SK-MEL-5 (cell line): ENCODE measurements around the gene NKTR. TPM values are rescaled to one million over a fixed set of nuclear protein-coding genes. Genes with fewer than 3 reads are reported as not detected.

Source experiments
- DNase-seq: peaks from one replicate; pipeline ENCODE4 v3.0.0-alpha.2; 2016; ENCODE audit warnings: low read depth, low spot score
- in situ Hi-C: cut with HindIII; loops from 2 replicates; pipeline ENCODE4 v1.10.0; 2016; ENCODE audit warnings: low sequenced_read_pairs, high pct_unique_total_duplicates, low pct_unique_long_range_greater_than_20kb
- total RNA-seq: library from RNA; depleted of rRNA; stranded (reverse); fragments of >200 nt; shearing (Covaris generic); gene quantifications from 2 replicates; pipeline ENCODE4 v1.2.3, GENCODE V29; 2014

NKTR gene
- total RNA-seq, 1 experiment from 2014 or later: 18.9 TPM

GRCh38 chr3:42667096-42667522 is 66.6 kb downstream of the NKTR start:
- DNase-seq: no peak
- in situ Hi-C loops: no loop called here

- DNase-seq: no peak
Observed at GRCh38 chr3:42667523-42668412, 67.3 kb downstream of the NKTR start.

GRCh38 chr3:42668413-42668760 is 67.9 kb downstream of the NKTR start:
- in situ Hi-C loops: no loop called here
- no peak for DNase-seq

More at GRCh38 chr3:42667523-42668412, 67.3 kb downstream of the NKTR start:
- in situ Hi-C loops: no loop called here

- DNase-seq: no peak
- in situ Hi-C loops: no loop called here
Observed at GRCh38 chr3:42668793-42669217, 68.3 kb downstream of the NKTR start.

GRCh38 chr3:42670051-42670576 is 69.6 kb downstream of the NKTR start:
- in situ Hi-C loops: no loop called here
- no peak for DNase-seq

- in situ Hi-C loops: no loop called here
- DNase-seq: no peak
Observed at GRCh38 chr3:42670670-42671069, 70.2 kb downstream of the NKTR start.

- DNase-seq: no peak
- in situ Hi-C loops: no loop called here
Observed at GRCh38 chr3:42672515-42672914, 72.0 kb downstream of the NKTR start.

GRCh38 chr3:42673082-42673481 is 72.6 kb downstream of the NKTR start:
- in situ Hi-C loops: no loop called here

GRCh38 chr3:42674146-42674545 is 73.7 kb downstream of the NKTR start:
- no peak for DNase-seq
- in situ Hi-C loops: no loop called here

More at GRCh38 chr3:42673082-42673481, 72.6 kb downstream of the NKTR start:
- DNase-seq: no peak

GRCh38 chr3:42675909-42676308 is 75.4 kb downstream of the NKTR start:
- no peak for DNase-seq
- in situ Hi-C loops: no loop called here

GRCh38 chr3:42678447-42678846 is 78.0 kb downstream of the NKTR start:
- in situ Hi-C loops: no loop called here

GRCh38 chr3:42680271-42680670 is 79.8 kb downstream of the NKTR start:
- in situ Hi-C loops: no loop called here
- DNase-seq: no peak

More at GRCh38 chr3:42678447-42678846, 78.0 kb downstream of the NKTR start:
- DNase-seq: no peak

GRCh38 chr3:42680806-42681205 is 80.3 kb downstream of the NKTR start:
- no peak for DNase-seq
- in situ Hi-C loops: no loop called here

GRCh38 chr3:42681361-42682038 is 81.0 kb downstream of the NKTR start:
- DNase-seq: no peak
- in situ Hi-C loops: no loop called here

GRCh38 chr3:42682301-42683070 is 82.0 kb downstream of the NKTR start:
- no peak for DNase-seq
- in situ Hi-C loops: no loop called here

- DNase-seq: peak; percentile 18
- in situ Hi-C loops: no loop called here
Observed at GRCh38 chr3:42683875-42684598, 83.6 kb downstream of the NKTR start.

- no peak for DNase-seq
- in situ Hi-C loops: no loop called here
Observed at GRCh38 chr3:42684632-42685362, 84.3 kb downstream of the NKTR start.
